Measurements from ENCODE around the gene PPM1B. TPM values are rescaled to one million over a fixed set of nuclear protein-coding genes. Genes with fewer than 3 reads are reported as not detected.

PPM1B gene
- total RNA-seq, 1 donor from 2014 or later, result 32.2 TPM

DNA sequence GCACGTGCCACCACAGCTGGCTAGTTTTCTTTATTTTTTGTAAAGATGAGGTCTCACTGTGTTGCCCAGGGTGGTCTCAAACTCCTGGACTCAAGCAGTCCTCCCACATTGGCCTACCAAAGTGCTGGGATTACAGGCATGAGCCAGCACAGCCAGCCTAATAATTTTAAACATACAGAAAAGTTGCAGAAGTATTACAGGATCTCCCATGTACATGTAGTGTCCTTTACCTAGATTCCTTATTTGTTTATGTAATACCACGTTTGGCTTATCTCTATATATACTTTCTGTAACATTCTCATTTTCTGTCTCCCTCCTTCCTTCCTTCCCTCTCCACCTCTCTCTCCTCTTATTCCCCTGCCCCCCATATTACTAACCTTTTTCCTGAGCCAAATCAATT is 41.7 kb downstream of the PPM1B start:
- Histone ChIP-seq H3K9me3 (no peaks in the 10 kb centered on the region), H3K36me3 (peaks cover 0 to 22% of the 10 kb centered on the region in 2 donors), H3K4me1 (peaks cover 5% of the 10 kb centered on the region), H3K27ac (no peak overlapping the region), H3K4me3 (no peak overlapping the region), H3K27me3 (no peaks in the 10 kb centered on the region)
- intact Hi-C loops (cut with DNase I), result no loop called here
- no peak for TF ChIP-seq POLR2A (IDR thresholded peaks at IDR 0.05)
- TF ChIP-seq POLR2AphosphoS5 (IDR thresholded peaks at IDR 0.05; ENCODE audit: insufficient read depth in 1 of 2, low read depth in 1 of 2), result no peak
- TF ChIP-seq, protein P1, sequence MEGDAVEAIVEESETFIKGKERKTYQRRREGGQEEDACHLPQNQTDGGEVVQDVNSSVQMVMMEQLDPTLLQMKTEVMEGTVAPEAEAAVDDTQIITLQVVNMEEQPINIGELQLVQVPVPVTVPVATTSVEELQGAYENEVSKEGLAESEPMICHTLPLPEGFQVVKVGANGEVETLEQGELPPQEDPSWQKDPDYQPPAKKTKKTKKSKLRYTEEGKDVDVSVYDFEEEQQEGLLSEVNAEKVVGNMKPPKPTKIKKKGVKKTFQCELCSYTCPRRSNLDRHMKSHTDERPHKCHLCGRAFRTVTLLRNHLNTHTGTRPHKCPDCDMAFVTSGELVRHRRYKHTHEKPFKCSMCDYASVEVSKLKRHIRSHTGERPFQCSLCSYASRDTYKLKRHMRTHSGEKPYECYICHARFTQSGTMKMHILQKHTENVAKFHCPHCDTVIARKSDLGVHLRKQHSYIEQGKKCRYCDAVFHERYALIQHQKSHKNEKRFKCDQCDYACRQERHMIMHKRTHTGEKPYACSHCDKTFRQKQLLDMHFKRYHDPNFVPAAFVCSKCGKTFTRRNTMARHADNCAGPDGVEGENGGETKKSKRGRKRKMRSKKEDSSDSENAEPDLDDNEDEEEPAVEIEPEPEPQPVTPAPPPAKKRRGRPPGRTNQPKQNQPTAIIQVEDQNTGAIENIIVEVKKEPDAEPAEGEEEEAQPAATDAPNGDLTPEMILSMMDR (IDR thresholded peaks at IDR 0.05), result no peak
- no peak for DNase-seq (ENCODE audit: extremely low spot score in 2 of 2)

DNA sequence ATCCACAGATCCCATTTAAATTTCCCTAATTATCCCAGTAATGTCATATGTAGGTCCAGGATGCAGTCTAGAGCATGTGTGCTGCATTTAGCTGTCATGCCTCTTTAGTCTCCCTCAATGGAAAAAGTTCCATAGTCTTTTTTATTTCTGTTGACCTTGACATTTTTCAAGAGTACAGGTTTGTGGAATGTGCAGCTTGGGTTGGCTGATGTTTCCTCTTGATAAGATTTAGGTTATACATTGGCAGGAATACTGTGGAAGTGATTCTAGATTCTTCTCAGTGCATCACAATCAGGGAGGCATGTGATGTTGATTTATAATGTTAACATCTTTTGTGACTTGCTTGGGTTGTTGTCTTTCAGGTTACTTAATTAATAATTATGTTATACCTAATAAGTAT is 42.5 kb downstream of the PPM1B start:
- Histone ChIP-seq H3K4me3 (no peak overlapping the region), H3K4me1 (peaks cover 5% of the 10 kb centered on the region), H3K27ac (no peak overlapping the region), H3K36me3 (peaks cover 0 to 22% of the 10 kb centered on the region in 2 donors), H3K9me3 (no peaks in the 10 kb centered on the region), H3K27me3 (no peaks in the 10 kb centered on the region)
- TF ChIP-seq POLR2A (IDR thresholded peaks at IDR 0.05) (no peak), POLR2AphosphoS5 (IDR thresholded peaks at IDR 0.05; ENCODE audit: insufficient read depth in 1 of 2, low read depth in 1 of 2) (no peak)
- TF ChIP-seq, protein P1 (IDR thresholded peaks at IDR 0.05), result no peak
- intact Hi-C loops (cut with DNase I), result no loop called here
- no peak for DNase-seq (ENCODE audit: extremely low spot score in 2 of 2)

DNA sequence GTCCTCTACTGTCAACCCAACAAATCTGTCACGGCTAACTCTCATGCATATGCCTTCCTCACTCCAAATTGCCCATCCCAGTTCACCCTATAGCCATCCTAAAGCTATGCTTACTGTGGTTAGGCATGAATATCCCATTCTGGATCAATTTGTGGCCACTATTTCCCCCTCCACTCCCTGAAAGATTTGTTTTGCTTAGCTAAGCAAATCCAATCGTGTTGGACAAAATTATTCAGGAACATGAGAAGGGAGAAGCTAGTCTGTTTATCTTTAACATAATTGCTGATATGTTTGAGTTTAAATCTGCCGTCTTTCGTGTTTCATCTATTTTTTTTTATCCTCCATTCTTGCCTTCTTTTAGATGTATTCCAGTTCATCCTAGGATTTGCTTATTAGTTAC is 43.6 kb downstream of the PPM1B start:
- H3K27ac ChIP-seq, result no peak overlapping the region
- TF ChIP-seq POLR2A (IDR thresholded peaks at IDR 0.05) (no peak), POLR2AphosphoS5 (IDR thresholded peaks at IDR 0.05; ENCODE audit: insufficient read depth in 1 of 2, low read depth in 1 of 2) (no peak)
- TF ChIP-seq, protein P1 (IDR thresholded peaks at IDR 0.05), result no peak
- H3K4me1 ChIP-seq, result peaks cover 5% of the 10 kb centered on the region
- peaks cover 0 to 22% of the 10 kb centered on the region in 2 donors for H3K36me3 ChIP-seq
- H3K27me3 ChIP-seq, result no peaks in the 10 kb centered on the region
- no peak overlapping the region for H3K4me3 ChIP-seq
- DNase-seq (ENCODE audit: extremely low spot score in 2 of 2), result no peak
- no peaks in the 10 kb centered on the region for H3K9me3 ChIP-seq
- intact Hi-C loops (cut with DNase I), result no loop called here

DNA sequence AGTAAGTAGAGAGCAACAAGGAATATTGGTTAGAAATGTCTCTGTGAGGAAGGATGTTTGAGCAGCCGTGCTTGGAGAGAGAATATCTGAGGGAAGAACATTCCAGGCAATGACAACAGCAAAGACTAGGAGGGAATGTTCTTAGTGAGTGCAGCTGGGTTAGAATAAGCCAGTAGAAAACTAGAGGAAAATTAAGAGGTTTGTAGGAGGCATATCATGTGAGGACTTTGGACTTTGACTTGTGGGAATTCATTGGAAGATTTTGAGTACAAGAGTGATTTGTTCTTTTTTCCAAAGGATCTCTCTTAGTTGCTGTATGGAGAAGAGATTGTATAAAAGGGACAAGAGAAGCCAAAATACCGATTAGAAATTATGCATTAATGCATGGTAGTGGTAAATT is 47.2 kb downstream of the PPM1B start:
- Histone ChIP-seq H3K36me3 (peaks cover 0 to 11% of the 10 kb centered on the region in 2 donors), H3K27ac (no peak overlapping the region), H3K4me1 (peaks cover 5% of the 10 kb centered on the region), H3K4me3 (no peak overlapping the region), H3K27me3 (no peaks in the 10 kb centered on the region), H3K9me3 (no peaks in the 10 kb centered on the region)
- DNase-seq (ENCODE audit: extremely low spot score in 2 of 2), result no peak
- intact Hi-C loops (cut with DNase I), result no loop called here
- TF ChIP-seq POLR2AphosphoS5 (IDR thresholded peaks at IDR 0.05; ENCODE audit: insufficient read depth in 1 of 2, low read depth in 1 of 2), result no peak
- TF ChIP-seq POLR2A (IDR thresholded peaks at IDR 0.05), result no peak
- TF ChIP-seq, protein P1 (IDR thresholded peaks at IDR 0.05), result no peak

DNA sequence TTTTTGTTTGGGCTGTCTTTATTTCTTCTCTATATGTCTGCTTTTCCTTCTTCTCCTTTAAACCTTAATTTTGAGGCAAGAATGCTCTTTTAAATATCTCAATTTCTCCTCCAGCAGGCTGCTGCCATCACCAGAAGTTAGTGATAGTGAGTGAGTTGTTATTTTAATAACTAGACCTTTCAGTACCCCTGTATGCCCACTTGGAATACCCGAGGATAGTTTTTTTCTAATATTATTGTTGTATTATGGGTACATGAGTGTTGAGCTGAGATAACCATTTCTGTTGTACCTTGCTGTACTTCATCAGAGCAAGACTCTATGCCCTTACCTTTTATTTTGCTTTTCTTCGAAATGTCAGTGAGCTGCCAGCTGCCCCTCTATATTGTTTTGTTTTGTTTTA is 50.1 kb downstream of the PPM1B start:
- H3K9me3 ChIP-seq, result no peaks in the 10 kb centered on the region
- no peak for TF ChIP-seq POLR2AphosphoS5 (IDR thresholded peaks at IDR 0.05; ENCODE audit: insufficient read depth in 1 of 2, low read depth in 1 of 2)
- TF ChIP-seq, protein P1 (IDR thresholded peaks at IDR 0.05), result no peak
- TF ChIP-seq POLR2A (IDR thresholded peaks at IDR 0.05), result no peak
- H3K4me1 ChIP-seq, result no peaks in the 10 kb centered on the region
- DNase-seq (ENCODE audit: extremely low spot score in 2 of 2), result no peak
- H3K36me3 ChIP-seq, result peaks cover 0 to 20% of the 10 kb centered on the region in 2 donors
- intact Hi-C loops (cut with DNase I), result no loop called here
- H3K27me3 ChIP-seq, result no peaks in the 10 kb centered on the region
- H3K4me3 ChIP-seq, result no peak overlapping the region
- no peak overlapping the region for H3K27ac ChIP-seq
